Measurements from ENCODE around the gene SLC35F1.

Gene SLC35F1

DNA sequence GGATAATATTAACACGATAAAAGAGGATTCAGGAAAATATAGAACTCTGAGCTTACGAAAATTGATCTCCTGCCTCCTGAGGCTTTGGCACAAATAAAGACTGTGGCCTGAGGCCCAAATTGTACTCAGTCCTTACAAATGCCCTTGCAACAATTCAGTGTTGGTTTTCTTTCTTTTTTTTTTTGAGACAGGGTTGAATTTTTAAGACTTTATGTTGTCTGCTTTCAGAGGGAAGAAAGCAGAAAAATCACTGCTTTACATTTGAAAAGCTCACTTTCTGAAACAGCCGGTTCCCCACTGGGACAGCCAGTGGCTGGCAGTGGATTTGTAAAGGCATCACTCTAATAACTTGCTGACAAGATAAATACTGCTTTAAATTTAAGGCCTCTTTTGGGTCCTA is 290.5 kb downstream of the SLC35F1 start:
- no peak for DNase-seq (ENCODE audit: low read depth in 2 of 2)

DNA sequence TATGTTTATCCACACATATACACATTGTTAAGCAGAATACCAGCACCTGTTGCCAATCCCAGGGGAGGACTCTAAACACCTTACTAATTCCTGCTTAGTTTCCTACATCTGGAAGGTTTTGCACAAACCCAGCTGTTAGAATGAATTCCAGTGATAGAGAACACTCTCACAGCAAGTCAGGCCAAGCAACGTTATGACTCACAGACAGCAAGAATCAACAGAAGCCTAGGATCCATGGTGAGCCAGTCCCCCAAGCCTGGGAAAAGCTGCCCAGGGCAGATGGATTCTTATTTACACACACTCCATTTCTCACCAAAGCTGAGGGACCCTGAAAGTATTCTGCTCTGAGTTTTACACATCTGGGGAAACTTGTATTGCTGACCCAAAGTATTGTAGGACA is 291.7 kb downstream of the SLC35F1 start:
- no peak for DNase-seq (ENCODE audit: low read depth in 2 of 2)

DNA sequence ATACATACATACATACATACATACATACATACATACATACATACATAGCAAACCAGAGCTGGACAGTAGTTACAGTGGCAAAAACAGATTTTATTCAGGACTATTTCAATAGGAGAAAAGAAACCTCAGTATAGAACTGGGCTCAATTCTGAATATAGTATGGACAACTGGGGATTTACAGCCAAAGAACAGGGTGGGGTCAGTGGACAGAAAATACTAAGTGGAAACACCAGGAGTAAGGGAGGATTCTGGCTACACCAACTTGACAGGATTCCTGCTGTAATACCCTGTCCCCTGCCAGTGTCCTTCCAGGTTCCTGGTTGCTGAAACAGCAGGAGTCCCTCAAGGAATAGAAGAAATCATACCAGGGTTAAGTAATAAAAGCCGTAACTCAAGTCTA is 293.1 kb downstream of the SLC35F1 start:
- DNase-seq (ENCODE audit: low read depth in 2 of 2), result no peak

DNA sequence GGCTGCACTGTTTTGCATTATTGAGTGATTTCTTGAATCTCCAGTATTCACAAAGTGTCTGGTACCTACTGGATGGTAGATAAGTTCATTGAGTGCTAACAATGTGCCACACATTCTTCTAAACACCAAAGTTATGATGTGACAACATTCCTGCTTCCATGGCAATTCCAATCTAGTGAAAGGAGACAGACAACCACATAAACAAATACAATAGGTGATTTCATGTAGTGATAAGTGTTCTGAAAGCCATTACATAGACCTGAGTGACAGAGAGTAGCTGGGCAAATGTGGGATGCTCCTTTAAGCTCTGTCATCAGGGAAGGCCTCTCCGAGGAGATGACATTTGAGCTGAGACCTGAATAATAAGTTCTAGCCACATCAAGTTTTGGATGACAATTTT is 295.5 kb downstream of the SLC35F1 start:
- DNase-seq (ENCODE audit: low read depth in 2 of 2), result no peak

DNA sequence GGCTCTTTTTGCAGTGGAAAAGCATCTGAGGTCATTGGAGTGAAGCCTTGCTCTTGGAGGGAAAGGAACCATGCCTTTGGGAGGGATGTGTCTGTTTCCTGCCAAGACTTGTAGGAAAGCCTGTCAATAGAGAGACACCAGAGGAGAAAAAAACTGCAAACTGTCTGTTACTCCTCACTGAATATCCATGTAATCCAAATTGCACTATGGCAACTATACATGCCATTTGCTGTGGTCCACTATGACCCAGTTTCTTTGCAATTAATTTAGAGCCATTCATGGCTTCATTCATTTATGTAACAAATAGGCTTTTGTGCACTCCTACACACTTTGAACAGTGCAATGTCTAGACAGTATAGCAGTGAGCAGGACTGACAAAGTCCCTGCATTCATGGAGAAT is 296.5 kb downstream of the SLC35F1 start:
- DNase-seq (ENCODE audit: low read depth in 2 of 2), result no peak

DNA sequence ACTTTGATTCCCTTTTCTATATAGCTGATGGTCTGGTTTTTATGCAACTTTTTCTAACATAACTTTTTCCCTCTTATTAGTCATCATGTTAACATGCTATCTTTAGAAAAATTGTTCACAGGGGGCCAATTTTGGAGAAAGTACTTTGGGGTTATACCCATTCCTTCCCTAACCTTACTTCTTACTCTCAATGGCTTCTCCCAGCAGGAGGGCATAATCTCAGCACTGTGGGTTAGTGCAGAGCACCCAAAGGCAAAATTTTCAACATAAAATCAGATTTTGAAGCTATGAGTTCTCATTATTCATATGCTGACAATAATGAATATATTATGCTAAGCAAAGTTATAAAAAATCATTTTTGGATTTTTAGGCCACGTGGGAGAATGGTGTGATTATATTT is 299.2 kb downstream of the SLC35F1 start:
- no peak for DNase-seq (ENCODE audit: low read depth in 2 of 2)

DNA sequence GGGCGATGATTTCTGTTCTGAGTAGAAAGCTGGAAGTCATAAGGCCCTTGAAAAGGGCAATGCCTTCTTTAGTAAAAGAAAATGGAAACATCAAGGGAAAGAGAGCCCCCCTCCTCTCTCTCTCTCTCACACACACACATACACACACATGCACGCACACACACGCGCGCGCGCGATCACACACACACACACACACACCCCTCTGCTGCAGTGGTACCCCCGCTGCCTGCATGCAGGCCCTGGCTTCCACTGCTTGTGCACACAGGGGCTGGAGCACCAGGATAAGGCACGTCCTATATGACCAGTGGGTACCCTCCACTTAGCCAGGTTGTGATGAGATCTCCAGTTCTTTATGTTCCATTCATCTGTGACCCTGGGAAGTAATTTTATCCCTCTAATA is 300.9 kb downstream of the SLC35F1 start:
- no peak for DNase-seq (ENCODE audit: low read depth in 2 of 2)

DNA sequence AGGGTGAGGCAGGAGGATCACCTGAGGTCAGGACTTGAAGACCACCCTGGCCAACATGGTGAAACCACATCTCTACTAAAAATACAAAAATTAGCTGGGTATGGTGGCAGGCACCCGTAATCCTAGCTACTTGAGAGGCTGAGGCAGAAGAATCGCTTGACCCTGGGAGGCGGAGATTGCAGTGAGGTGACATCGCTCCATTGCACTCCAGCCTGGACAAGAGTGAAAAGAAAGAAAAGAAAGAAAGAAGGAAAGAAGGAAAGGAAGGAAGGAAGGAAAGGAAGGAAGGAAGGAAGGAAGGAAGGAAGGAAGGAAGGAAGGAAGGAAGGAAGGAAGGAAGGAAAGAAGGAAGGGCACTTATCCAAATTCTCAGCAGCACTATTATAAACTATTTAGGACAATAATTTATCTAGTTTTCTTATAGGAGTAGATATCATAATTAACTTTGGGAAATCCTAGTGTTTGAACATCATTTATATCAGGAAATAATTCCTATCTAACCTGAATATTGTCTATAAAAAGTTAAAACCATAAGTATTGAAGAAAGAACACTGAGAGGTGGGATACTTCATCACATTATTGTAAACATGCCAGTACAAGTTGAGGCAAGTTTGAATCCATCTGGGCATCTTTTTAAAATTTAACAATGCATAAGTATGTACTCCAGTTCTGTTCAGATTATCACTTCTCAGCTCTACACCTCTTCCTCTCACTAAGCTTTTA is 305.5 kb downstream of the SLC35F1 start:
- no peak for DNase-seq (ENCODE audit: low read depth in 2 of 2)

DNA sequence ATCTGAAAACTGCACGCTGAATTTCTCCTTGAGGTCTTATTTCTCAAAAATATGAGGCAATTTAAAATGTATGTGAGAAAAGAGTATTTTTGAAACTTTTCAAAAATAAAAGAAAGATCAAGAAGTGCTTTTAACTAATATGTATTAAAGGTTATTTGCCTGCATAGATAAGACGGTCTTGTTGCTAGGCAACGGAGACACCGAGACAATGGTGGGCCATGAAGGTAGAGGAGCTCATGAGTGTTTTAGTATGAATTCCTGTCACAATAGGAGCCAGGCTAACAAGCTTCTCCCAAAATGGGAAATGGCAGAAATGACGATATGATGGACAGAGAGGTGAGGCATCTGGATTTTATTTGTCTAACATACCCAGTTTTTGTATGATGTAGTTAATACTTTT is 308.2 kb downstream of the SLC35F1 start:
- DNase-seq (ENCODE audit: low read depth in 2 of 2), result no peak

DNA sequence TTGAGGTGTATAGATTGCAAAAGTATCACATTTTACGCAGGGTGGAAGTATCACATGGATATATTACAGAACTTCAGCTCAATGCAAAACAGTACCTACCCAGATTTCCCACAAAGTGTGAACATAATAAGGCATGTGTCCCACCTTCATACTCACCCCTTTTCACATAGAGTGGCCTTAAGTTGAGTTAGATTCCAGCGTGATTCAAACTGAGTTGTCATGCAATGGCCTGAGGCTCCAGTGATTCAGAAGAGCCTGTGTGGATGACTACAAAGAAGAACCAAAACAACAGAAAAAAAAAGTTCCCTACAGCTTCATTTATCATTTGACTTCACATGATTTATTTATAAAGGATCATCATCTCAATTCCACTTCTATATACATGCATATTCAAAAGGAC is 309.7 kb downstream of the SLC35F1 start:
- DNase-seq (ENCODE audit: low read depth in 2 of 2), result no peak

DNA sequence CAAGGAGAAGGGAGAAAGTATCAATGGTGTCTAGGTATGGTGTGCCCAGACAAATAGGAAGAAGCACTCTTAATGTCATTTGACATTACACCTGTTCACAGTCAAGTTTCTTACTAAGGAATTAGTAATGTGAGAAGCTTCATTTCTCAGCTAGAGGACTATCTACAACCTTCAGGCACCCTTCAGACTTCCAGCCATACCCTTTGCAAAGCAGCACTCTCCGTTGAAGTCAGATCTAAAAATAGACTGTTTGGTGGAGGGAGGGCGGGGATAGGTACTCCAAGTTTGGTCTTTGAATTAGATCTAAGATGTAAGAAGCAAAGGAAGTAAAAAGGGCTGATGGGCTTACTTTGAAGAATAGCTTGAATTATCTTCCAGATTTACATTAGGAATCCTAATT is 311.1 kb downstream of the SLC35F1 start:
- DNase-seq (ENCODE audit: low read depth in 2 of 2), result no peak

DNA sequence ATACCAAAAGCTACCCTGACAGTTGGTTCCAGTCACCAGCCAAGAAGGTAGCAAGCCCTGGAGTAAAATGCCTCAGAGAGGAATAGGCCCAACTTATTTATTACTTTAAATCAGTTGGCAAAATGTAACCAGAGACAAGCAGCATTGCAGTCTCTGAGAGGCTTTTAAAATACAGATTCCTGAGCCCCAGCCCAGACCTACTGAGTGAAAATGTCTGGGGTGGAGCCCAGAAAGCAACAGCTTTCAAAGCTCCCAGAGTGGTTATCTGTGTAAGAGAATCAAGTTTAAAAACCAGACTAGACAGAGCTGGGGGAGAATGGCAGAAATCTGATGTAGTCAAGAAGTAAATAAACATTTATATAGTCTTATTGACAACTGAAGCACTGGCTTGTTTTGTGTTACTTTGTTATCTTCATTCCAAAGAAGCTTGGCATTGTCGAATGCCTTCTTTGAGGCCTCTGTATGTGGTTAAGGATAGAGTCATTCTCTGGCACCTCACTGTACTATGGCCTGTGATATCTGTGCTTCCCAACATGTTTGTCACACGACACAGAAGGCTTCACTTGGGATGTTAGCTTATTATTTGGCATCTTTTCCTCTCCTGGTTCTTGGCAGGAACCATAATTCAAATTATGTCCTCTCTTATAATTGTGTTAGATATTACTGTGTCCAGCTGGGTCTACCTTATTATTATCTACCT is 313.5 kb downstream of the SLC35F1 start:
- no peak for DNase-seq (ENCODE audit: low read depth in 2 of 2)

DNA sequence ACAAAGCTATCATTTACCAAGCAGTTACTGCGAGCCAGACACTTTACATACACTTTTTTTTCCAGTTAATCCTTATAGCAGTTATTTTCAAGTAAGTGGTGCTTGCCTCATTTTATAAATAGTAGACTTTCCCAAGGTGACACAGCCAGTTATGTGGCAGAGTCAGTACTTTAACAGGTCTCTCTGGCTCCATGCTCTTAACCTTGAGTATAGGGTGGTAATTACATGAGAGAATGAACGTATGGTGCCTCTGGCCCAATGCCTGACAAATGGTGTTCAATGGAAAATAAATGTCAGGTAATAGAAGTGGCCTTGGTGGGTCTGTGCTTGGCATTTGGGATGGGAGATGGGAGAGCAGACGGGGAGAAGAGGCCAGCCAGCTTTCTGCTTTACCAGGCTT is 316.3 kb downstream of the SLC35F1 start:
- DNase-seq (ENCODE audit: low read depth in 2 of 2), result no peak

DNA sequence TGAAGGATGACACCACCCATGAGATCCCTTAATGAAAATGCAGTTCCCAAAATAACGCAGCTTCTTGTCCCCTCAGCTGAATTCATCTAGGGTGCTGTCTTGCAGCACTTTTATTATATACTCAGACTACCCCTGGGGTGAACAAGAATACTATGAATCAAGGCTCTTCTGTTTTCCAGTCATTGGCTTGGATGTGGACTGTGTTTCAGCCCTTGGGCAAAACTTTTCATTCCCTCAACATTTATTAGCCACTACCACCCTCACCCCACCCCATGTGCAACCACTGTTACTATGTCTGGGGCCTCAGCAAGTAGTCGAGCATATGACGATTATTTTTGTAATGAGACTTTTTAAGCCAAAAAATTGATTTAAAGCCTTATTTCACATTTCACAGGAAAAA is 321.8 kb downstream of the SLC35F1 start:
- DNase-seq (ENCODE audit: low read depth in 2 of 2), result no peak

DNA sequence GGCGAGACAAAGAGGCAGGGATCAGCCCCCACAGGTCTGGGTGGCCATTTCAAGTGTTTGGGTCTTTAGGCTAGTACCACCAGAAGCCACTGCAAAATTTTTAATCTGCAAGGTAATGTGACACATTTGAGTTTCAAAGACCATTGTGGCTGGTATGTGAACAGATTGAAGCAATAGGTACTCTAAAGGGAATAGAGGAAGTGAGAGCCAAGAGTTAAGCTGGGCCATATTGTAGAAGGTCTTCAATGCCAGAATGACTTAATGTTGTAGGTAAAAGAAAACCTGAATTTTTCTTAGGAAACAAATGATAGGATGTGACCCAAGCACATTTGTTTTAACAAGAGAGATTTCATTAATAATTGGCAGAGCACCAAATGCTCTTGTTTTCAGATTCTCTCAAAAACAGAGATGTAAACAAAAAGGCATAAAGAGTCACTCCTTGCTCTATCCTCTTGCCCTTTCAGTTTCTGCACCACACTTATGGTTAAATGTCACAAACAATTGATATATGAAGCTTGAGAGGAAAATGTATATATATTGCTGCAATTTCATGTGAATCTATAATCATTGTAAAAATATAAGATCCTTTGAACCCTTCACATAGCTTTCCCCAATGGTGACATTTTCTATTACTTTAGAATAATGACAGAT is 333.9 kb downstream of the SLC35F1 start:
- no peak for DNase-seq (ENCODE audit: low read depth in 2 of 2)

DNA sequence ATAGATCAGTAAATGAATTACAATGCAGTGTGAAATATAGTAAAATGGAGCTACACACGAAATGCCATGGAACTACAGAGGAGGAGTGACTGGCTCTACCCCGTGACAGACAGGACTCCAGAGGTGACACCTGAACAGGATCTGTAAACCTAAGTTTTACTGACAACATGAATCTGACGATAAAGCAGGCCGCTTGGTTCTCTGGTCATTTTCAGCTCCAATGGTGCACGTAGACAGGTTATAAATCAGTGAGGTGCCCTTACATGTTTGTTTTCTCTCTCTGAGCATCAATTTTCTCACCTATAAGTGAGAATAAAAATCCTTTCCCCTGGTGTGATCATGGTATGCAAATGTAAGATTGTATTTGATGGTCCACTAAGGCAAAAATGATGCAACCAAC is 339.3 kb downstream of the SLC35F1 start:
- DNase-seq (ENCODE audit: low read depth in 2 of 2), result no peak

DNA sequence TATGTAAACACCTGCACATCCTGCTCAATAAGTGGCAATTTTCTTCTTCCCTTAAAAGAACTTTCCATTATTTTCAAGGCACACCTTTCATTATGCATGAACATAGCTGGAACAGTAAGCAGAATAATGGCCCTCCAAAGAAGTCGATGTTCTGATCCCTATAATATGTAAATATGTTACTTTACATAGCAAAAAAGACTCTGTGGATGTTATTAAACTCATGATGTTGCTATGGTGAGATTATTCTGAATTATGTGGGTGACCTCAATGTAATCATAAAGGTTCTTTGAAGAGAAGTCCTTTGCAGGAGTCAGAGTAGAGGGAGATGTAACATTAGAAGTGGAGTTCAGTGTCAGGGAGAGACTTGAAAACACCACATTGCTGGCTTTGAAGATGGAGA is 341.1 kb downstream of the SLC35F1 start:
- no peak for DNase-seq (ENCODE audit: low read depth in 2 of 2)

DNA sequence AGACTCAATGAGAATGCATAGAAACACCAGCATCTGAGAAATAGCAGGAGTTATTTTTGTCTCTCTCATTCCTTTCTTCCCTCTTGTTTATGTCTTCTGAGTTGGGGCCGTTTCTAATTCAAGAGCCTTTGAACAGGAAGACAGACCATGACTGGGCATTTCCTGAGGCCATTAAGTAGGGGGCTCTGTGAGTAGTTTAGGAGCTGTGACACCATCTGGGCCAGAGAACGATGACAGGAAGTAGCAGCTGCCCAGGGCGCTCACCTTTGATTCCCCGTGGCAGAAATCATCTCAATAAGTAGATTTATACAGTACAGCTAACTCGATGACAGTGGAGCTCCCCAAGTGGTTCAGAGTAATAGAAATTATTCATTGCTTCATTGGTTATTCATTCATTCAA is 342.6 kb downstream of the SLC35F1 start:
- DNase-seq (ENCODE audit: low read depth in 2 of 2), result no peak

DNA sequence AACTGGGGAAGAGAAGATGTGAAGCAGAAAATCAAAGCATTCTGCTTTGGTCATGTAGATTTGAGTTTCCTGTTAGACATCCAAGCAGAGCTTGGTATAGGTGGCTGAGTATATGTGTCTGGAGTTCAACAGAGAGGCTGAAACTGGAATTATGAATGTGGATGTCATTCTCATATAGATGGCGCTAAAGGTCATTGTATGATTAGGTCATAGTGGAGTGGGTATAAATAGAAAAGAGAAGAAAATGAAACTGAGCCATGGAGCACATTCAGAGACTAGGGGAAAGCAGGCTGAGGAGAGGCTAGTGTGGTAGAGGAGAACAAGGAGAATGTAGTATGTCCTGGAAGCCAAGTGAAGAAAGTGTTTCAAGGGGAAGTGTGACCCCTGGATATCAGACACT is 345.4 kb downstream of the SLC35F1 start:
- no peak for DNase-seq (ENCODE audit: low read depth in 2 of 2)

DNA sequence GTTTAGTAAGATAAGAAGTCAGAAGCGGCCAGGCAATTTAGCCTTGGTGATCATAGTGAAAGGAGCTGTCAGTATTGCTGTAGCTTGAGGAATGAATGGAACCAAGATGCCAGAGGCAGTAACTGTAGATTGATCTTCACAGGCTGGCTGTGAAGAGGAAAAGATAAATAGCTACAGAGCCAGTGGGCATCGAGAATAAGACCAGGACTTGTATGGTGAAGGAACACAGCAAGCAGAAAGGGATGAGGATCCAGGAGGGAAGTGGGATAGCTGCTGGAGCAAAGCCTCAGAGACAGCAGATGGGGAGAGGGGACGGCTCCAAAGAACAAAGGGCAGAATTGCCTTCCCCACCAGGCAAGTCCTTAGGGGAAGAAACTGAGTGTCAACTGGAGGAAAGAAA is 346.7 kb downstream of the SLC35F1 start:
- no peak for DNase-seq (ENCODE audit: low read depth in 2 of 2)

DNA sequence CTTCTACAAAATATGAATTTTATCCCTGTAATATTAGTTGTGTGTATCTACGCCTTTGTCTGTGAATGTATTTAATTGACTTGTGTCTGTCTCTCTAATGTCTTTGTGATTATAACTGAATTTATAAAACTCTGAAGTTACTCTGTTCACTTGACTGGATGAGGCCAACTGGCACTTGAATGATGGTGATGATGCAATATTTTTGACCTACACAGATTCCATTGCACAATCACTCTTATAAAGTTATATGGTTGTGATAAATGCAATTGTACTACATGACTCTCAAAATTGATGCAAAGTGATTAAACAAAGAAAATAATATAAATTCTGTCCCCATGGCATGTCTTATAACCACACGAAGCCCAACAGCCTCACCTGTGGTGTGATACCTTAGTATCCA is 353.8 kb downstream of the SLC35F1 start:
- no peak for DNase-seq (ENCODE audit: low read depth in 2 of 2)

DNA sequence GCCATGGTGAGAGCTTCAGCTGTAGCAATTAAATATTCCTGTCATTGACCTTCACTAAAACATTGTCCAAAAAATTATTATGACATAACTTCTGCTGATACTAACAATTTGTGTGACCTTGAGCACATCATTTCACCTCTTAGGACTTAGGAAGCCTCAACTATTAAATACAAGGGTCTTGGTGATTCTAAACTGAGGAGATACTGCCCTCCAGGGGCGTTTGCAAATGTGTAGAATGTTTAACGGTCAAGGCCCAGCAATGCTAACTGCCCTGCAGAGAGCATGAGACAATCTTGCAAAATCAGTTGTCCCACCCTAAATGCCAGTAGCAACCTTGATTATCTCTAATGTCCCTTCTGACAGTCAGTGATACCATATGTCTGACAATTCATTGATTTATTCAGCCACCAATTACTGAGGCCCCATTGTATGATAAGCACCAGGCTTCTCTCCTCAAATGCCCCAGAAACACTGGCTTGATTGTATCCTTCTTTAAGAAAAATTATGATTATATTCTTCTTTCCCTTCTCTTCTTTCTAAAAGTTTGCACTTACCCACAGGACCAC is 356.9 kb downstream of the SLC35F1 start:
- DNase-seq (ENCODE audit: low read depth in 2 of 2), result no peak

DNA sequence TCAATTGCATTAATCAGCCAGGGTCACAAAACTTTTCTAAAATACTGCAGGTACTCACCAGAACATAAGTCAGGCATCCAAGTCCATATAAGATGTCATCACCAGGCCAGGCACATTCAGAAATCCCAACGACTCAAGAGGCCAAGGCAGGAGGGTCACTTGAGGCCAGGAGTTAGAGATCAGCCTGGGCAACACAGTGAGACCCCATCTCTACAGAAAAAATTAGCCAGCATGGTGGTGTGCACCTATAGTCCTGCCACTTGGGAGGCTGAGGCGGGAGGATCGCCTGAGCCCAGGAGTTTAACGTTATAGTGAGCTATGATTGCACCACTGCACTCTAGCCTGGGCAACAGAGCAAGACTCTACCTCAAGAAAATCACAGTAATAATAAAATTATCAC is 362.6 kb downstream of the SLC35F1 start:
- no peak for DNase-seq (ENCODE audit: low read depth in 2 of 2)
